ENCODE measurements around the gene ST6GALNAC4. TPM values are rescaled to one million over a fixed set of nuclear protein-coding genes. Genes with fewer than 3 reads are reported as not detected.

The ST6GALNAC4 gene
- total and polyA plus RNA-seq, 9 of the 15 experiments (the other 6 are each of a cell fraction or from before 2014, with no cell fraction given) = 2.6 to 43.1 (median 15.4) TPM

DNA sequence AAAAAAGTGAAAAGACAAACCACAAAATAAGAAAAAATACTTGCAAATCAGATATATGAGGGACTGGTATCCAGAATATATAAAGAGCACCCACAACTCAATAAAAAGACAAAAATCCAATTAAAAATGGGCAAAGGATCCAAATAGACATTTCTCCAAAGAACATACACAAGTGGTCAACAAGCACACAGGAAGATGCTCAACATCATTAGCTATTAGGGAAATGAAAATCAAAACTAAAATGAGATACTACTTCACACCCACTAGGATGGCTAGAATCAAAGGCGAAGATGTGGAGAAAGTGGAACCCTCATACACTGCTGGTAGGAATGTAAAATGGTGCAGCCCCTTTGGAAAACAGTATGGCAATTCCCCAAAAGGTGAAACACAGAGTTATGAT lies 41.9 kb upstream of the ST6GALNAC4 start:
- no peak overlapping the region for H3K27ac ChIP-seq (ENCODE audit: extremely low read depth, low read depth, low read length)
- no peak overlapping the region for H3K4me2 ChIP-seq (ENCODE audit: insufficient read depth, low read length)
- no peaks in the 10 kb centered on the region for H3K9me3 ChIP-seq (replicated peaks; ENCODE audit: control insufficient read depth, insufficient read depth, low read depth, low read length)
- H3K27me3 ChIP-seq (ENCODE audit: control insufficient read depth in 2 of 2, insufficient read depth in 2 of 2, low read length in 2 of 2) = no peaks in the 10 kb centered on the region
- peaks cover 30 to 48% of the 10 kb centered on the region in 2 experiments for H3K4me1 ChIP-seq (replicated peaks in 1 of 2; ENCODE audit: control insufficient read depth in 2 of 2, insufficient read depth in 2 of 2, low read length in 2 of 2)
- ATAC-seq (no peak), DNase-seq (ENCODE audit: extremely low read depth in 1 of 4, low spot score in 3 of 4) (no peak), FAIRE-seq (peak; percentile 29)
- WGBS (ENCODE audit: insufficient coverage, low coverage, missing lambda C conversion rate) = 92% methylated on average over 1 of the region's 1 CpG
- no peaks in the 10 kb centered on the region for H3K9me1 ChIP-seq (ENCODE audit: control insufficient read depth, insufficient read depth, low read length)
- in situ Hi-C loops (cut with MboI) = no loop called here
- H3K4me3 ChIP-seq = no peak overlapping the region
- H3K79me2 ChIP-seq (ENCODE audit: control insufficient read depth, insufficient read depth, low read length) = peaks cover 68% of the 10 kb centered on the region
- peaks cover 15% of the 10 kb centered on the region; the same call in 1 of the 2 replicates for H4K20me1 ChIP-seq (replicated peaks; ENCODE audit: control insufficient read depth, insufficient read depth, low read length)
- CTCF ChIA-PET (ENCODE audit: low intra/inter-chr PET ratio) = no interaction called here
- intact Hi-C loops (cut with micrococcal nuclease) = no loop called here
- TF ChIP-seq KDM1A (IDR thresholded peaks at IDR 0.05) (0 out of 4 replicates have a peak, but pooled peaks of 1 of the 2 experiments have one; percentile 13), SMARCA5 (IDR thresholded peaks at IDR 0.05) (0 out of 2 replicates have a peak, but pooled peaks have one; percentile 33), BCOR (IDR thresholded peaks at IDR 0.05) (peak; percentile 63; the same call in 1 of the 2 replicates), ZNF707 (CRISPR knock-in tag; conservative IDR thresholded peaks at IDR 0.05) (no peak)
- no TSS peak for BruUV-seq (replicated peaks)
- POLR2A ChIA-PET = no interaction called here
- no peak overlapping the region for H3K9ac ChIP-seq (ENCODE audit: insufficient read depth in 1 of 2, low read depth in 2 of 2, low read length in 2 of 2)
- no peaks in the 10 kb centered on the region for H3K36me3 ChIP-seq (ENCODE audit: control insufficient read depth, insufficient read depth, low read length)
- no peak overlapping the region for H2AFZ ChIP-seq (ENCODE audit: low read depth, low read length)

DNA sequence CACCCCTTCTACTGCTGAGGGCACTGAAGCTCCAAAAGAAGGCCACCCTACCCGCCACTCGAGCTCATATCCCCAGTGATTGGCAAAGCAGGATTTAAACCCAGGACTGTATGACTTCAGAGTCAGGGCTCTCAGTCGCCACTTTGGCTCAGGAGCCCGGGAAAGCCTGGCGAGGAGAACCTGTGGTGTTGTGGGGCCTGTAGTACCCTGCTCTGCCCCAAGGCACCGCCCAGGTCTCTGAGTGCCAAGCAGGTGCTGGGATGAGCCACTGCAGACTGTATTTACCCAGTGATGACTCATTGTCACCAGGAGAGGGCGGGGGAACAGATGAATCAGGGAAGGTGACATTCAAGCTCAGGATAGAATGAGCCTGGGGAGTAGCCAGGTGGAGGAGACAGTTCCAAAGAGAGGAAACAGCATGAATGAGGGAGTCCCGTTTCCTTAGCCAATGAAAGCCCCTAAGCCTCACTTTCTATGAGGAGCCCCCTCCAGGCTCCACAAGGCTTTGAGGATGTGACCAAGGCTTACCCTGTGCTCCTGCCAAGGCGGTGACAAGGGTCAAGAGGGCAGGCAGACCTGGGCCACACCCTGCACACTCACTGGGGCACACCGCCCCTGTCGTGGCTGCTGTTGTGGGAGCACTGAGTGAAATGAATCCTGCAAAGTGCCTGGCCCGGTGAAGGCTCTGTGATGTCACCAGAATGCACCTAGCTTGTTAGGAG lies 38.6 kb upstream of the ST6GALNAC4 start:
- CTCF ChIA-PET (ENCODE audit: low intra/inter-chr PET ratio) = interaction anchor here (1.2 to 2.1 kb wide), 3 partner anchors 76 to 162 kb away, joined by 5 to 11 read pairs (median 5); no protein-coding TSS in a partner anchor
- no peaks in the 10 kb centered on the region for H3K9me1 ChIP-seq (ENCODE audit: control insufficient read depth, insufficient read depth, low read length)
- H3K79me2 ChIP-seq (ENCODE audit: control insufficient read depth, insufficient read depth, low read length) = peaks cover 52% of the 10 kb centered on the region
- no peak overlapping the region for H2AFZ ChIP-seq (ENCODE audit: low read depth, low read length)
- DNase-seq (ENCODE audit: extremely low read depth in 1 of 4, low spot score in 3 of 4) = peak; percentile 78 to 85 (median 78)
- peaks cover 26 to 45% of the 10 kb centered on the region in 2 experiments for H3K4me1 ChIP-seq (replicated peaks in 1 of 2; ENCODE audit: control insufficient read depth in 2 of 2, insufficient read depth in 2 of 2, low read length in 2 of 2)
- BruUV-seq (replicated peaks) = no TSS peak
- H3K4me2 ChIP-seq (ENCODE audit: insufficient read depth, low read length) = peak overlapping the region; percentile 30; the same call in 1 of the 2 replicates
- in situ Hi-C loops (cut with MboI) = no loop called here
- 19% methylated on average over 12 of the region's 12 CpGs for WGBS (ENCODE audit: insufficient coverage, low coverage, missing lambda C conversion rate)
- H3K9me3 ChIP-seq (replicated peaks; ENCODE audit: control insufficient read depth, insufficient read depth, low read depth, low read length) = no peaks in the 10 kb centered on the region
- ATAC-seq = peak; percentile 93
- H3K27ac ChIP-seq (ENCODE audit: extremely low read depth, low read depth, low read length) = no peak overlapping the region
- H3K9ac ChIP-seq (ENCODE audit: insufficient read depth in 1 of 2, low read depth in 2 of 2, low read length in 2 of 2) = peak overlapping the region in 1 of 2 experiments; percentile 49; a peak in 2 of 4 replicates
- peaks cover 11% of the 10 kb centered on the region; the same call in 1 of the 2 replicates for H4K20me1 ChIP-seq (replicated peaks; ENCODE audit: control insufficient read depth, insufficient read depth, low read length)
- H3K27me3 ChIP-seq (ENCODE audit: control insufficient read depth in 2 of 2, insufficient read depth in 2 of 2, low read length in 2 of 2) = no peaks in the 10 kb centered on the region
- H3K4me3 ChIP-seq = no peak overlapping the region
- POLR2A ChIA-PET = interaction anchor here (0.6 to 3.0 kb wide), 7 partner anchors 9 to 263 kb away, joined by 3 to 18 read pairs (median 3); no protein-coding TSS in a partner anchor
- peak; percentile 82 for FAIRE-seq
- no peaks in the 10 kb centered on the region for H3K36me3 ChIP-seq (ENCODE audit: control insufficient read depth, insufficient read depth, low read length)
- intact Hi-C loops (cut with micrococcal nuclease) = loop anchor here (1.0 kb wide), 1 partner anchor 80 kb away; no protein-coding TSS in a partner anchor
- TF ChIP-seq FOXA1 (IDR thresholded peaks at IDR 0.05; ENCODE audit: borderline replicate concordance) (0 out of 2 replicates have a peak, but pooled peaks have one; percentile 30), ZNF316 (IDR thresholded peaks at IDR 0.05) (no peak), SMARCA4 (IDR thresholded peaks at IDR 0.05) (peak; percentile 84), RAD21 (CRISPR knock-in tag; conservative IDR thresholded peaks at IDR 0.05 in 1 of 2, IDR thresholded peaks at IDR 0.05 in 1 of 2) (peak; percentile 45 to 71), ZEB2 (IDR thresholded peaks at IDR 0.05) (peak; percentile 88), ZNF263 (CRISPR knock-in tag; IDR thresholded peaks at IDR 0.05; ENCODE audit: borderline replicate concordance) (peak; percentile 69), NR2C1 (IDR thresholded peaks at IDR 0.05) (peak; percentile 19; the same call in 1 of the 2 replicates), NR2C1 (tag; IDR thresholded peaks at IDR 0.05) (no peak), MTA3 (IDR thresholded peaks at IDR 0.05; ENCODE audit: borderline replicate concordance) (peak; percentile 28; the same call in 1 of the 2 replicates)
- TF ChIP-seq, protein P1, sequence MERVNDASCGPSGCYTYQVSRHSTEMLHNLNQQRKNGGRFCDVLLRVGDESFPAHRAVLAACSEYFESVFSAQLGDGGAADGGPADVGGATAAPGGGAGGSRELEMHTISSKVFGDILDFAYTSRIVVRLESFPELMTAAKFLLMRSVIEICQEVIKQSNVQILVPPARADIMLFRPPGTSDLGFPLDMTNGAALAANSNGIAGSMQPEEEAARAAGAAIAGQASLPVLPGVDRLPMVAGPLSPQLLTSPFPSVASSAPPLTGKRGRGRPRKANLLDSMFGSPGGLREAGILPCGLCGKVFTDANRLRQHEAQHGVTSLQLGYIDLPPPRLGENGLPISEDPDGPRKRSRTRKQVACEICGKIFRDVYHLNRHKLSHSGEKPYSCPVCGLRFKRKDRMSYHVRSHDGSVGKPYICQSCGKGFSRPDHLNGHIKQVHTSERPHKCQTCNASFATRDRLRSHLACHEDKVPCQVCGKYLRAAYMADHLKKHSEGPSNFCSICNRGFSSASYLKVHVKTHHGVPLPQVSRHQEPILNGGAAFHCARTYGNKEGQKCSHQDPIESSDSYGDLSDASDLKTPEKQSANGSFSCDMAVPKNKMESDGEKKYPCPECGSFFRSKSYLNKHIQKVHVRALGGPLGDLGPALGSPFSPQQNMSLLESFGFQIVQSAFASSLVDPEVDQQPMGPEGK (CRISPR knock-in tag; IDR thresholded peaks at IDR 0.05; ENCODE audit: borderline replicate concordance) = no peak
